UCSD-AML1 (cell line): ENCODE measurements around the gene TRMT61A.

Source experiments
- DNase-seq: peaks from one replicate; lab custom pipeline; 2025; ENCODE audit not compliant: unreplicated experiment; lab: John Stamatoyannopoulos, UW

The TRMT61A gene

DNA sequence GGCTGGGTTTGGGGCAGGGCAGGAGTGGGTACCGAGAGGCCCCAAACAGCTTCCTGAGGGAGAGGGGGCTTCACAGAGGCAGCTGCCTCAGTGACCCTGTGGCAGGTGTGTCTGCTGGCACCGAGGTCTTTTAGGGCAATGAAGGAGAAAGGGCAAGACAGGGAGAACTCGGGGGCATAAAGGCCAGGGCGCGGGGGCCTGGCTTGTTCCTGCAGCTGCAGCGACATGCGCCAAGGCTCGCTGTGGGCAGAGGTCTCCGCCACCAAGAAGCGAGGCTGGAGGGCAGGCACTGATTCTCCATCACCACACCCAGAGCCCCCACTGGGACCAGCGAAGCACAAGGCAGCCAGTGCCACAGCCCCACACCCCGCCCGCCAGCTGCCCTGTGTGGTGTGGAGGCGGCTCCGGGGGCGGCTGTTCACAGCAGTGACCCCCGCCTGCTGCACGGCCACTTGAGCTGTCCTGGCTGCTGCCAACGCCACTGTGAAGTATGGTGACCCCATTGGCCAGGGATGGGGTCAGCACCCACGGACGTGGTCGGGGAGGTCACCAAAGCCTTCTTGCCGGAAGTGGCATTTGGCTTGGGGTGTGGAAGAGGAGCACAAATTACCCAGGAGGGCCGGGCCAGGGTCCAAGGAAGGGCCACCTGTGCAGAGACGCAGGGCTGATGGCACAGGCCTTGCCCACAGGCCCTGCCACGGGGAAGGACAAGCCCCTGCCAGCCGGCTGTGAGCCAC lies 17.1 kb downstream of the TRMT61A start:
- no peak for DNase-seq

- DNase-seq = peak; percentile 62
These were observed 17.9 kb downstream of the TRMT61A start for GRCh38 chr14:103546652-103547454.

- DNase-seq = no peak
These were observed 18.5 kb downstream of the TRMT61A start for GRCh38 chr14:103547455-103547940.

DNA sequence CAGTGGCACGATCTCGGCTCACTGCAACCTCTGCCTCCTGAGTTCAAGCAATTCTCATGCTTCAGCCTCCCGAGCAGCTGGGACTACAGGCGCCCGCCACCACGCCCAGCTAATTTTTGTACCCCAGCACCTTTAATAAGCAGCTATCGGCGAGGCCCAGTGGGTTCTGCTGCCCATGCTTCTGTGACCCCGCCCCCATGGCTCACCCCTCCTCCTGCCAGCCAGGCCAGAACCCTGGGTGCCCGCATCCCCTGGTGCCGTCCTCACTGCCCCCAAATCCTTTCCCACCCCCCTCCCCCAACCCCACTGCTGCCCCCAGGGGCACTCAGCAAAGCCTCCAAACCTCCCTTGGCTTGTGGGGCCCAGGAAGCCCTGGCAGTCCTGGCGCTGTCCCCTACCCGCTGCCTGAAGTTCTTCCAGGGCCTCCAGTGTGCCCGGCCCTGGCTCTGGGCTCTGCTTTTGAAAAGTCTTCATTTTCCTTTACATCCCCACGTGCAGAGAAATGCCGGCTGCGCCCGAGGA lies 19.0 kb downstream of the TRMT61A start:
- DNase-seq = no peak

GRCh38 chr14:103548463-103549351 lies 19.7 kb downstream of the TRMT61A start:
- DNase-seq = no peak

DNA sequence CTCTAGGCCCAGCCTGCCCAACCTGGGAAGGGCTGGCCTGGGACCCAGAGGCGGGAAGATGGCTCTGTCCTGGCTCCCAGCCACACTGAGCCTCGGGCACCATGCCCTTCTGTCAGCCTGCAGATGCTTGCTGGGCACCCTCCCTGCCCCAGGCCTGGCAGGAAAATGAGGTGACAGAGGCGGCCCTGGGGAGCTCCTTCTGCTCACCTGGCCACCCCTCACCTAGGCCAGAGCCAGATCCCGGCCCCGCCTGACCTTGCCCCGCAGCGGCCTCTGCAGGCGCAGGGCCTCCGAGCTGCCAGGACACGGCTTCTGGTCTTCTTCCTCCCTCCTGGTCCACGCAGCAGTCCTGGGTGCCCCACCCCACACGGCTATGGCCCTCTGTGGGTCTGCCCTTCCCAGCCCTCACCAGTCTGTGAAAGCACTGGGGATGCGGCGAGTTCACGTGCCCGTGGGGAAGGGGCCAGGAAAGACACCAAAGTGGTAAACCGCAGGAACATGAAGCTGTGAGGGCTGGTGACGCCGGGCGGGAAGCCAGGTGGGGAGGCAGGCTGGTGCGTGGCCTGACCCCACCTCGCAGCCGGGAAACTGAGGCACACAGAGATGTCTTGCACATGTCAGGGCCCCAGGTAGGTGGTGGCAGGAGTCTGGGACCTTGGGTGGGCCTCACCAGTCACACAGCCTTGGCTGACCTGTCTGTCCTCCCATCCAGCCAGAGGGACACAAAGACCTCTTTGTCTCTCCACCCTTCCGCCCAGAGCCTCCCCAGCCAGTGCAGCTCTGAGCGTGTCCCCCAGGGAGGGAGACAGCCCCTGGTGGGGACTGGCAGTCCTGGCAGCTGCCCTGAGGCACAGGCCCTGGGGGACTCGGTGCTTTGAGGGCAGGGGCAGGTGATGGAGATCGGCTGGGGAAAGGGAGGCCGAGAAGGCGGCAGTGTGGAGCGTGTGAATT lies 20.6 kb downstream of the TRMT61A start:
- DNase-seq = no peak

DNA sequence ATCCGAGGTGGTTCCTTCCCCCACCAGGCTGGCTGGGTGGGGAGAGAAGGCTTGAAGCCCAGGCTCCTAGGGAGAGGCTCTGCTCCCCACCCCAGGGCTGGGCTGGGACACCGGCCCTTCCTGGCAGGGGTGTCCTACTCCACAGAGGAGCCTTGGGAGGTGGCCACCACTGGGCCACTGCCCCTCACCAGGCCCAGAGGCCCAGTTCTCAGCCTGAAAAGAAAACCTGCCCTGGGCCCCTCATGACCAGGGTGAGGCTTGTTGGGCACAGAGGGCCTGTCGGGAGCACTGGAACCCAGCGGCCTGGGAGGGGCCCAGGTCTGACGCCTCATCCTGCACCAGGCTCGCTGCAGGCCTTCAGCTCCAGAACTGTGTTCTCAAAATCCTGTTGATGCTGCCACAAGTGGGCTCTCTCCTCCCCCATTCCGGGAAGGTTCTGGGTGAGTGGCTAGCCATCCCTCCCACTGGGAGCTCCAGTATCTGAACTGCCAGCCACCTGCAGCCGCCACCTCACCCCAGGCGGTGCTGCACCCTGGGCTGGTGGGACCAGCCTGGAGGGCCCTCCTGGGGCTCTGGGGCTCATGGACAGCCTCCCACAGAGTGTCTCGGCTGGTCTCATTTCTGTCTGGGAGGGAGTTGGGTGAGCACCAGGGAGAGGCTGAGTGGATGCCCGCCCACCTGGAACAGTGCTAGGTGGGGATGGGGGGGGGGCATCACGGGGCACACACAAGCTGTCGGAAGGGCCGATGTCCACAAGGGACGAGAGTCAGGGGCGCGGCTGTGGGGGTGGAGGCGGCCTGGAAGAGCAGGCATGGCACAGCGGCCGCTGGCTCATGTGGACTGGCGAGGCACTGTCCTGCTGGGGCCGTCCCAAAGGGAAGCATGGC lies 21.7 kb downstream of the TRMT61A start:
- no peak for DNase-seq

GRCh38 chr14:103551338-103551762 lies 22.4 kb downstream of the TRMT61A start:
- DNase-seq = peak; percentile 42

DNA sequence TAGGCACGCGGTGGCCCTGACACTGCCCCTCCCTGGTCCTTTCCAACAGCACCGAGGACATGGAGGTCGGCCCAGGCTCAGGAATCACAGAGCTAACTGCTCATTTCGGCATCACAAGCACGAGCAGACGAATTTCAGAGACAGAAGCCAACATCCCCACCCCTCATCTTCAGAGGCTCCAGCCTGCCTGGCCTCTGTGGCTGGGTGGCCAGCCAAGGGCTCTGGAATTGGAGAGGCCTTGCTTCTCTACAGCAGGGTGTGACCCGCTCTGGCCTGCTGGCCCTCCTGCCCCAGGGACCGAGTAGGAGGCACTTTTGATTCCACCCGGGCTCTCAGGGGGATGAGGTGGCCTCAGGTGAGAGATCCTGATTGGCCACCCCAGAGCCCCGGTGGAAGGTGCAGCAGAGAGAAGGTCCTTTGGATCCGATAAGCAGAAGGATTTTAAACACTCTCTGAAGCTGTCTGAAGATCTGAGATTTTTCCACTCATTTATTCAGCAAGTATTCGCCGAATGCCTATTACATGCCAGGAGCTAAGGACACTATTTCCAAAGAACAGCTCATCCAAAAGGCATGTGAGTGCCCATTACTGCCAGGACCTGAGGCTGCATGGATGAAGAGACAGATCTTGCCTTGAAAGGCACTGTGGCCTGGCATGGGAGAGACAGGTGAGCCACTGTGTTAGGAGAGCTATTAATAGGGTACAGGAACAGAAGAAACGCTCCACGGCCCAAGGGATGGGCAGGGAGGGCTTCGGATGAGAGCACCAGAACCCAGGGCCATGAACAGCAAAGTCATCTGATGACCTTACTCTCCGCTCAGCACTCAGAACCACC lies 23.2 kb downstream of the TRMT61A start:
- DNase-seq = no peak

DNA sequence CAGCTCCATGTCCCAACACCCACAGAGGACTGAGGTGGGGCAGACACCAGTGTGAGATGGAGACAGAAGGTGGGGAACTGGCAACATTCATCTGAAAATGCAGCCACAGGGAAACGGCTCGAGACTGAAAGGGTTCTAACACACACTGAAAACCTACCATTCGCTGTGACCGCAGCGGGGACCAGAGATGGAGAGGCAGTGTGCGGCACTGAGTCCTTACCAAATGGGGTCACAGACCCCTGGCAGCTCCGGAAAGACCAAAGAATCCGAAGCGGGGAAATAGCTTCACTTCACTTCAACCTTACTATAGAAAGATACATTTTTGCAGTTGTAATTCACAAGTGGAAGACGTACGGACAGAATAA lies 23.8 kb downstream of the TRMT61A start:
- no peak for DNase-seq

GRCh38 chr14:103555559-103556337 lies 26.8 kb downstream of the TRMT61A start:
- DNase-seq = no peak

- no peak for DNase-seq
These were observed 28.2 kb downstream of the TRMT61A start for GRCh38 chr14:103556946-103557758.

GRCh38 chr14:103558071-103558882 lies 29.3 kb downstream of the TRMT61A start:
- no peak for DNase-seq

DNA sequence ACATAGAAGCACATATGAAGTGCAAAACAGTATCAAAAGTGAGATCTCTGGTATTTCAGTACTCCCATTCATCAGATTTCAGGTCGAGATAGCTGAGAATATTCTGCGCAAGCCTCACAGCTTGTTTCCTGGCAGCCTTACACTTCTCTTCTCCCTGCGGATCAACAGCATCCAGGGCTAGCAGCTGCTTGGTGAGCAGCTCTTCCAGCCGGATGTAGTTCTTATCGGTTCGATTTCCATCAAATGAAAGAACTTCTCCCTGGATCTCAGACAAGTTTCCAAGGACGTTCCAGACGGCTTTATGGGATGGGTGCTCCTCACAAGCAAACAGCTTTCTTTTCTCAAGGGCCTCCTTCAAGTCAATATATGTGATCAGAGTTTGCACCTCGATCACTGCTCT lies 30.8 kb downstream of the TRMT61A start:
- DNase-seq = no peak

DNA sequence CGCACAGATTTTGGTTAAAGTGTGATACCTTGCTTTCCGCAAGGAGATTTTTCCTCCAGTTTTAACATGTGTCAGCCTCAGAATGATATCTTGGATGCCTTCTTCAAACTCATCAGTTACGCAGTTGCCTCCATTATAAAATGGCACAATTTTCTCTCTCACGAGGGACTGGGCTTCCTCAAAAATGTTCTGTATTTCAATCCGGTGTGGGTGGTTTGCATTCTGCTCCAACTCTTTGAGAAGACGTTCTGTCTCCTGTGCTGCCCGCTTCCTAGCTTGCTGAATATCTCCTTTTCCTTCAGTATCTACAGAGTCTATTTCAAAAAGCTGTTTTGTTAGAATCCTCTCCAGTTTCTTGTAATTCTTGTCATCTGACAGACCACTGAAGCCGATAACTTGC lies 31.7 kb downstream of the TRMT61A start:
- DNase-seq = no peak
